CD4-positive, alpha-beta T cell treated with Interleukin-4 for 4 hours (primary cell): ENCODE data around the gene VPS39.
"Not testable (repeated sequence)": the region's sequence is repeated elsewhere in the genome, so short reads cannot be mapped to it uniquely, and the experiment has no call there.

ENCODE experiments used
- DNase-seq: peaks from one replicate; pipeline ENCODE4 v3.0.0-alpha.2; 2020

The VPS39 gene, protein sequence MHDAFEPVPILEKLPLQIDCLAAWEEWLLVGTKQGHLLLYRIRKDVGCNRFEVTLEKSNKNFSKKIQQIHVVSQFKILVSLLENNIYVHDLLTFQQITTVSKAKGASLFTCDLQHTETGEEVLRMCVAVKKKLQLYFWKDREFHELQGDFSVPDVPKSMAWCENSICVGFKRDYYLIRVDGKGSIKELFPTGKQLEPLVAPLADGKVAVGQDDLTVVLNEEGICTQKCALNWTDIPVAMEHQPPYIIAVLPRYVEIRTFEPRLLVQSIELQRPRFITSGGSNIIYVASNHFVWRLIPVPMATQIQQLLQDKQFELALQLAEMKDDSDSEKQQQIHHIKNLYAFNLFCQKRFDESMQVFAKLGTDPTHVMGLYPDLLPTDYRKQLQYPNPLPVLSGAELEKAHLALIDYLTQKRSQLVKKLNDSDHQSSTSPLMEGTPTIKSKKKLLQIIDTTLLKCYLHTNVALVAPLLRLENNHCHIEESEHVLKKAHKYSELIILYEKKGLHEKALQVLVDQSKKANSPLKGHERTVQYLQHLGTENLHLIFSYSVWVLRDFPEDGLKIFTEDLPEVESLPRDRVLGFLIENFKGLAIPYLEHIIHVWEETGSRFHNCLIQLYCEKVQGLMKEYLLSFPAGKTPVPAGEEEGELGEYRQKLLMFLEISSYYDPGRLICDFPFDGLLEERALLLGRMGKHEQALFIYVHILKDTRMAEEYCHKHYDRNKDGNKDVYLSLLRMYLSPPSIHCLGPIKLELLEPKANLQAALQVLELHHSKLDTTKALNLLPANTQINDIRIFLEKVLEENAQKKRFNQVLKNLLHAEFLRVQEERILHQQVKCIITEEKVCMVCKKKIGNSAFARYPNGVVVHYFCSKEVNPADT

DNA sequence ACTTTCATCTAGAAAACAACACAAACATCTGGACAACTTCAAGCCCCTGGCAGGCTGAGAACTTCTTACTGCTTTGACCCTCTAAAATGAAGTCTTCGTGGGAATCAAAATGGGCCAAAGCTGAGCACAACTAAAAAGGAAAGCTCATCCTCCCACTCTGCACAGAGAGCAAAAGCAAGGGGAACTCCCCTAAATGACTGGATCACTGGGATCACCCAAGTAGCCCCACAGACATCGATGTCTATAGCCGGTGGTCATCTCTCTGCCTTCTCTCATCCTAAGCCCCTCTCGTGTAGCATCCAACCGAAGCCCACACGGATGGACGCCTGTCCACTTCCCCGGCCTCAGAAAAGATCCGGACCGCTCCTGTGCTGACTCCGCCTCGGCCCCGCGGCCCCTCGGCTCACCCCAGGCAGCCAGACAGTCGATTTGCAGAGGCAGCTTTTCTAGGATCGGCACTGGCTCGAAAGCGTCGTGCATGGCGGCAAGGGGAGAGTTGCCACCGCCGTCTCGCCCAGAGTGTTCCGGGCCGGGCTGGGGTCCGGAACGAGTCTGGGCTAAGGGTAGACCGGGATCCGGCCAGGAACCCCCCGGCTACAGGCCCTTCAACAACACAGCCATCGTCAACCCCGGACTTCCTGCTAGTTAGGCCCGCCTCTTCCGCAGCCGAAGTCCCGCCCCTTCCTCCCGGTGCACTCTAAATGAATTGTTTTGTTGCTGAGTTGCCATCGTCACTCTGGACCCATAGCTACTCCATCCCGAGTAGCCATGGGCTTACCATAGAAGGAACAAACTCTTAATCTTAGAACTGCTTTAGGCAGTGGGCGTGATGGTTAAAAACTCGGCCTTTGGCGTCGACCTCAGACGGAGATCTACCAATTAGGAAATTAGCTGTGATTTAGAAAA is at the start of gene VPS39:
VPS39 (minus strand) TSS at position 631 of the 906 bp plus-strand sequence; CDS start at position 480, 151 bp downstream.
- DNase-seq, result peak; percentile 87

DNA sequence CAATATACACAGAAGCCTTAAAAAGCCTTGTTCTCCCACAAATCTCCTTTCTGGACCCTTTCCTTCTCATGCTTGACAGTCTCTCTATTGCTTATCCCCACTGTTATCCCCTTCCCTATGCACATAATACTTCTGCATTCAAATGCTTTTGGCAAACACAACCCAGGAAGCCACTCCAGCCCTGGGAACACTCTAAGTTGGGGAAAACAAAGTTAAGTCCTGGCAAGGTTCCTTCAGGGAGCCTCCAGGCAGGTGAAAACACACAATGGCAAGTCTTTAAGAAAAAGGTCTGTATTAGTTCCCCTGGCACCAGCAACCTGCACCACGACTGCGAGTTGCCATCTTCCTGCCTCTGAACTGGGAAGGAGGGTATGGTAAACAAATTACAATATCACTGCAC is 45.2 kb upstream of the VPS39 start:
- DNase-seq, result no peak

DNA sequence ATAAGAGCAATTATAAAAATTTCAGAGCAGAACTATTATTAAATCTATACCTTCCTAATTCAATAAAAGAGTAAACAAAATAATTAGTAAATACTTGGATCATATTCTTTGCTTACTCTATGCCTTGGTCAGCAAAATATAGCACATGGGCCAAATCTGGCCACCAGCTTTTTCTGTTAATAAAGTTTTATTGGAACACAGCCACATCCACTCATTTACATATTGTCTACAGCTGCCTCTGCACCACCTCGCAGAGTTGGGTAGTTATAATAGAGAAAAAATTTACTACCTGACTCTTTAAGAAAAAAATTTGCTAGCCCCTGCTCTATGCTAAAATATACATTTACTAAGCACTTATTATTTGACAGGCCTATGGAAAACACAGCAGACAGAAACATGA is 32.7 kb upstream of the VPS39 start:
- DNase-seq, result no peak

DNA sequence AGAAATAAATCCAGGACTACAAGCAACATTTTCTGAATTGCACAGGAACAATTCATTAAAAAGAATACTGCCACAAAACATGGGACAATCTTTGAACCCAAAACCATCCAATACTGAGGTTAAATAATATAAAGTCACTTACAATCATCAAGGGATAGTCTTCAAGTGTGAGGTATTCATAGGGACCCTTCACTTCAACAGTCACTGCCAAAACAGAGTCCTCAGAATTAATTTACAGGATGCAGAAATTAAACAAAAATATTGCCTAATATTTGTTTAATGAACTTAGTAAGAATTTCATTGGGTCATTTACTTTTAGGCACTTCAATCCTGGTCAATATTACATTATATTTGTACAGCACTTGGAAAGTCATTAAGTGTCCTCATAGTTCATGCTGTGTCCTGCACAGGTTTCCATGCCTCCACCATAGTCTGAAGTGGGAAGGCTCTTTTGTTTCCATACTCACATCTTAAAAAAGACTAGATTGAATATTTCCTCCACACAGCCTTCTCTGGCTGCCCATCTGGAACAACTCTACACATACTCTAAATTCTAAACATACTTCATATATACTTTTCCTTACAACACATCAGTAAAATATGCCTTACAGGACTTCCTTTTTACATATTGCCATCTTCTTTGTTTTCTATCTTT is 31.6 kb upstream of the VPS39 start:
- no peak for DNase-seq

DNA sequence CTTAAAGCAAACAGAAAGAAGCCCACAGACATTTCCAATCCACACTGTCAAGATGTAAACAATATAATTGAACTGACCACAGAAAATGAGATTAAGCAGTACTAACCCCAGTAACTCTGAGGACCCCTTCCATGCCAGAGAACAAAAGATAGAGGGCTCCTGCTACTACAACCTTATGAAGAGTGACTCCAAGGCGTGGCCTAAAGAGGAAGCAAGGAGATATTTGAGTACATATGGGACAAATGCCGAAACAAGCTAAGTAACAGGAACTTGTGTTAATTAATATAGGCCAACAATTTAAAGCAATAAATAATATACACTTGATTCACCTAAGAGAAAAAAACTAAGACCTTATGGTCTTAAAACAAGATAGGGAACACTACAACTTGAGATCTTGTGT is 25.0 kb upstream of the VPS39 start:
- no peak for DNase-seq

DNA sequence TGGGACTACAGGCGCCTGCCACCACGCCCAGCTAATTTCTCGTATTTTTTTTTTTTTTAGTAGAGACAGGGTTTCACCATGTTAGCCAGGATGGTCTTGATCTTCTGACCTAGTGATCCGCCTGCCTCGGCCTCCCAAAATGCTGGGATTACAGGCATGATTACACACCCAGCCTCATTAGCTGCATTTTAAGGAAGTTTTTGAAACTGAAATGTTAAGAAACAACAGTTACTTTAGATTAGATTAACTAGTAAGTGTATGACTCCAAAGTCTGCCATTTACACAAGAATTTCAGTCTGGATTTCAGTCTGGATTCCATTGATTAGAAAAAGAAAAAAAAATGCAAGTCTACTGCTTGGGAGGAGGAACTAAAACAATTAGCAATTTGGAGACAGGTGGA is 24.5 kb upstream of the VPS39 start:
- DNase-seq, result no peak

DNA sequence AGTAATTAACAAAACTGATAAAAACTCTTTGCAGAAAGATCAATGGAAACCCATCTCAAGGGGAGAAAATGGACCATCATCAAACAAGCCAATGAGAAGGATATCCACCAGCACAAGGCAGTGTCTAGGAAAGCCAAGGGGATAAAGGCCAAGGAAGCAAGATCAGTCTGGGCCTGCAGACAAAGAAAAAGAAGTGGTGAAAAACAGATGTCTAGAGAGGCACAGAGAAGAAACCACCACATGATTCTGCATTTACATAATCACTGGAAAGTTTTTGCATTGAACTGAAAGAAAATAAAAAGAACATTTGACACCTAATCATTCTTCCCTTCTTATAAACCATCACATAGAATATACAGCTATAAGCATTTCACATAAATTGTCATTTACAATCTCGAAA is 23.0 kb upstream of the VPS39 start:
- no peak for DNase-seq

DNA sequence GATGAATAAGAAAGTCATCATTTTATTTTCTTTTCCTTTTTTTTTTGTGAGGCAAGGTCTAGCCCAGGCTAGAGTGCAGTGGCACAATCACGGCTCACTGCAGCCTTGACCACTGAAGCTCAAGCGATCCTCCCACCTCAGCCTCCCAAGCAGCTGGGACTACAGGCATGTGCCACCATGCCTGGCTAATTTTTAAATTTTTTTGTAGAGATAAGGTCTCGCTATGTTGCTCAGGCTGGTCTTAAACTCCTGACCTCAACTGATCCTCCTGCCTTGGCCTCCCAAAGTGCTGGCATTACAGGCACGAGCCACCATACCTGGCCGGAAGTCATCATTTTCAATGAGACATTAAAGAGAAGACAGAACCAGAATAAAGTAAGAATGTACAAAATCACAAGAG is 20.9 kb upstream of the VPS39 start:
- DNase-seq, result not testable (repeated sequence)

DNA sequence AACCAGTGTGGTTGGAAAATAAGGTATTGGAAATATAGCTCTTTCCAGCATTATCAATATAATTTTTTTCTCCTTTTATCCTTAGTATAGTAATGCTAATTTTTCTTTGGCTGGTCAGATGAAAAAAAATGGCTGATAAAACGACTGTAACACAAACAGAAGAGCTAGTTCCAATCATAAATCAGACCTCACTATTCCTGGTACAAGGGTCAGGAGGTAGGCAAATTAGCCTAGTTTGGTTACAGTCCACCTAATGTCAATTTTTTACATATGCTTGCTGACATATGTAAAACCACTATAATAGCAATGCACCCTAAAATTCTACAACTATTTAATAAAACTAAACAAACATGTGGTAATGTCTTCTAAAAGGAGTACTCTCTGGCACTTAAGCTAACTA is 19.9 kb upstream of the VPS39 start:
- no peak for DNase-seq

DNA sequence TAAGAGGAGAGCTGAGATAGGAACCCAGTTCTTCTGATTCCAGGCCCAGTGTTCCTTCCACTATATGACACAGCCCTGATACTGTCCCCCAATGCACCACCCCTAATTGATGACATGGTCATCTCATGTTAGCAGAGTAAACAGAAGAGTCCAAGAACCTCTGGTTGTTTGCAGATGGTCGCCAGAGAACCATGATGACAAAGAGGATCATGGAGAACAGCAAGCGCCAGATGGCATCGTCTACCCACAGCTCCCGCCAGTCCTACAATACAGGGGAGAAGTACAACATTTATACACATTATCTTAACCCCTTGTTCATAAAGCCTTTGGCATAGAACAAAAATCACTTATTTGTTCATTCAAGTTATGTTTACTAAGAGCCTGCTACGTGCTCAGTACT is 18.5 kb upstream of the VPS39 start:
- no peak for DNase-seq

DNA sequence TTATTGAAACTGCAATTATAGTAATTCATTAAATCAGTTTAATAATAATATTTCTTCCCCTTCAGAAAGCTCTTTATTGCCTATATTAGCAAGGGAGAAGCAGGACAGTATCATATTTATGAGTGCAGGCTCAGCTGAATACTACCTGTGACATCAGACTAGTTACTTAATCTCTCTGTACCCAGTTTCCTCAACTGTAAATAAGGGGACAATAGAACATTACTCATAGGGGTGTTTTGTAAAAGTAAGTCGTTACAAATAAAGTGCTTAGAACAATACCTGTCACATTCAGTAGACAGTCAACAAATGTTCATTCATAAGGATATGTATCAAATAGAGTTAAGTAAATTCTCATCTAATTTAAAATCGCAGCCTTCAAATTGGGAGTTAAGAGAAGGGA is 12.1 kb upstream of the VPS39 start:
- DNase-seq, result no peak

DNA sequence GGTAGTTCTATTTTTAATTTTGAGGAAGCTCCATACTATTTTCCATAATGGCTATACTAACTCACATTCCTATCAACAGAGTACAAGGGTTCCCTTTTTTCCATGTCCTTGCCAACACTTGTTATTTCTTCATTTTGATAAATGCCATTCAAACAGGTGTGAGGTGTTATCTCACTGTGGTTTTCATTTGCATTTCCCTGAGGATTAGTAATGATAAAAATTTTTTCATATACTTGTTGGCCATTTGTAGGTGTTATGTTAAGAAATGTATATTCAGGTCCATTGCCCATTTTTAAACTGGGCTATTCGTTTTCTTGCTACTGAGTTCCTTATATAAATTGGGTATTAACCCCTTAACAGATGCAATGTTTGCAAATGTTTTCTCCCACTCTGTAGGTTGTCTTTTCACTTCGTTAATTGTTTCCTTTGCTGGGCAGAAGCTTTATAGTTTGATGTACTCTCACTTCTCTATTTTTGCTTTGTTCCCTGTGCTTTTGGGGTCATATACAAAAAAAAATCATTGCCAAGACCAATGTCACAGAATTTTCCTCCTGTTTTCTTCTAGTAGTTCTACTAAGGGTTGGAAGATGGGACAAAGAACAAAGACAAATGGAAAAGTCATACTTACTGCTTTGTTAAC is 11.0 kb upstream of the VPS39 start:
- DNase-seq, result no peak

DNA sequence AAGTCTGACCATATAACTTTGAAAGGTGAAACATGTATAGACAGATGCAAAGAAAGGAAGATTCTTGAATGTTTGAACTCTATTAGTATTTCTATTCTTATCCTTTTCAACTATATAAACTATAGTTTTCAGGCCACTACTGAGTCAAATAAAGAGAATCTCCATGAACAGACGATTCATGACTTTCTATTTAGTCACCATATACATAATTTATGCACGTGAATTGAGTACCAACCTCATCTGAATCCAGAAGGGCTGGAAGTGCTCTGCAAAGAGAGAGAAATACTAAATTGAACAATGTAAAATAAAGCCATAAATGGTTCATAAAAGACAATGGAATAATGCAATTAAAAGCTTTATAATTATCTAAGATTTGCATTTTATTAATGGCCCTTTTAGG is 9.5 kb upstream of the VPS39 start:
- DNase-seq, result no peak

DNA sequence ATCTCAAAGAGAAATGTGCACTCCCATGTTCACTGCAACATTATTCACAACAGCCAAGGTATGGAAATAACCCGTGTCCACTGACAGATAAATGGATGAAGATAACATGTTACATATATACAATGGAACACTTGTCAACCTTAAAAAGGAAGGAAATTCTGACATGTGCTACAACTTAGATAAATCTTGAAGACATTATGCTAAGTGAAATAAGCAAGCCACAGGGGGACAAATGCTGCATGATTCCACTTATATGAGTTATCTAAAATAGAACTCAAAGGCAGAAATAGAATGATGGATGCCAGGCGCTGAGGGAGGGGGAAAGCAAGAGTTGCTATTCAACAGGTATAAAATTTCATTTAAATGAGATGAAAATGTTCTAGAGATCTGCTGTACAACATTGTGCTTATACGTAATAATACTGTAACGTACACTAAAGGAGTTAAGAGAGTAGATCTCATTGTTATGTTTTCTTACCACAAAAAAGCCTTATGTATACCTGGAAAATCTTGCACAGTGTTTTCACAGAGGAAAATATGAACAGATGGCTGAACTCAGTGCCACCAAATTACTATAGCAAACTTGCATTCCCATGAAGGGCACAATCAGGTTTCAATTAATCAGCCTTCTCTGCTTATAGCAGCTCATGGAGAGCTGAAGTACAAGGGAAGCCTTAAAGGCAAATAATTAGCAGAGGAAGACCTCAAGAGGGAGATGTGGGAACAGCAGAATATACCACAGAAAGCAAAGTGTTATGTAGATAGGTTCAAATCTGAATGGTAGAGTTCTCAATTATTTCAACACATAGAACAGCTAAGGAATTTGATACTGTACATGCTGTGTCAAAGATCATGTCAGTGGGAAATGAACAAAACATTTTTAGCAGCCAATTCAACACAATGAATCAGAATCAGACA is 8.1 kb upstream of the VPS39 start:
- DNase-seq, result no peak

DNA sequence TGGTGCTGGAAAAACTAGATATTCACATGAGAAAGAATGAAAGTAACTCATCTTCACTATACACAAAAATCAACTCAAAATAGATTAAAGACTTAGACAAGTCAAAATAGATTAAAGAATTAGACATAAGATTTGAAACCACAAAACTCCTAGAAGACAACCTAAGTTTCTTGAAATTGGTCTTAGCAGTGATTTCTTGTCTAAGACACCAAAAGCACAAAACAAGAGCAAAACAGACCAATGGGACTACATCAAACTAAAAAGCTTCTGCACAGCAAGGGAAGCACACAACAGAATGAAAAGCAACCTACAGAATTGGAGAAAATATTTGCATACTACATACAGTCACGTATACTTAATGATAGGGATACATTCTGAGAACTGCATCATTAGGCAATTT is 6.5 kb upstream of the VPS39 start:
- DNase-seq, result no peak

DNA sequence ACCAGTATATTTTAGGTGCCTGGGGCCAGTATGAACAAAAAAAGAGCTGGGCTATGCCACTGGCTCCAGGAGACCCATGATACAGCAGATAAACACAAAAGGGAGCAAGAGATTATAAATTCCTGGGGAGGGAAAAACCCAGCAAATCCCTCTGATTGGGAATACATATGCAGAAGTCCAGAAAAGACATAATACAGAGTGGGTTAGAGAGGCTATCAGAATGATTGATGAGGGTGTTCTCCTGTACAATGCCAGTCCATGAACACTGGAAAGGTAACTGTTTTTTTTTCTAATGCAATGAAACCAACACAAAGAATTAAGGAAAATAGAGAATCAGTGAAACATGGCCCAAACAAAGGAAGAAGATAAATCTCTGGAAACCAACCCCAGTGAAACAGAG is 5.4 kb upstream of the VPS39 start:
- no peak for DNase-seq

DNA sequence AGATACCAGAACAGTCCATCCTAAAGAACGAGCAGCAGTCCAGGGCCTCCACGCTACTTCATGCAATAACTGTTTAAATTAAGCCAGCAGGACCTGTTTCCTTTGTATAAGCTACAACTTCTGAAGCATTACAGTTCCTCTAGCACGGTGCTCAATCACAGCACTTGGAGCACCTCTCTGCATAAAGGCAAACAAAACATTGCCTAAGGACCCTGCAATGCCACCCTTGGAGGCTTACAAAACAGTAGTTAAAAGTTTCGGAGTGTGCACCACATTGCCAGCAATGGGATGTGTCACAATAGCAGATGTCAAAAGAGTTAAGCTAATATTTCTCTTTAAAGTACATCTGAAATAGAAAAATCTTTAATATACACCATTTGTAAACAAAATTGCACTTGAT is 2.6 kb upstream of the VPS39 start:
- DNase-seq, result no peak

DNA sequence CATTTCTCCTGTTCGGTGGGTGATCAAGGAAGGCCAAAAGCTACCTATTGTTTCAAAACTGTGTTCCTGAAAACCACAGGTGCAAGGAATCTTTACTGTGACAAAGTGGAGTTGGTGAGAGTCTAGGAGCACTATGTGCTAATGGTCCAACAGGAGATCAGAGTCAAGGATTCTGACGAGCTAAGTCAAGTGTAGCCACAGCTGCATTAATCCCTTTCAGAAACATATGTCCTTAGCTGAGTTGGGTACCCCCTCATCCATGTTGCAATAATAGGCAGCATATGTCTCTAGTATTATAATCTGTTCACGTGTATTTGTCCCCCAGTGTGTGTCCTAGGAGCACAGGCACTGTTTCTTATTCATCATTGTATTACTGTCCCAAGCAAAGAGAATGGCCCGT is 1.7 kb downstream of the VPS39 start:
- DNase-seq, result no peak

DNA sequence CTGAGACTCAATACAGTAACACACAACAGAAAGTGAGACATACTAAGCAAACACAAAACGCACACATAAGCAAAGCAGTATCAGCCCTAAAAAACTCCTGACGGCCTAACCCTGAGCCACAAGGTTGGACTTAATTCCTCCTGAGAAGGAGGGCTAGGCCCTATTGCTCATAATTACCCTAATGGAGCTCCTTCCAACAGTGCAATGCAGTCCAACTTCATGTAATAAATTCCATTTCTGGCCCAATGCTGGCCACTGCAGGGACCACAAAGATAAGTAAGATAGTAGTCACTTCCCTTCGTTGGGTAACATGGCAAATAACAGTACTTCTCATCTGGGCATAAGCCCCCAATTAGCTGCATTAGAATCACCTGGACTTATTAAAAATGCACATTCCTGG is 4.2 kb downstream of the VPS39 start:
- DNase-seq, result no peak

DNA sequence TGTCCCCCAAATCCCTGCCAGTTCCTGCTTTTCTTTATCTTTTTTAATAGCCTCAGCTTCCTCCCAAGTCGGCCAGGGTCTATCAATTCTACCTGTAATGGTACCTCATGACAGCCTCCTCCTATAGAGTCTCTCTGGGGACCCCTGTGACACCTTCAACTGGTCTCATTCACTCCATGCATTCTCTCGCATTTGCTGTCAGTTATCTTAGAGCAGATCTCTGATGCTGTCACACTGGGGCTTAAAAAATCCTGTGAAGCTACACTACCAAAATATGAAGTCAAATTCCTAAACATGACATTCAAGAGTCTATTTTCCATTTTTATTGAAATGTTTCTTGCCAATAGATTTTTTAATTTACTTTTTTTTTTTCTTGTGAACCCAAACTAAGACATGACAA is 5.5 kb downstream of the VPS39 start:
- no peak for DNase-seq

DNA sequence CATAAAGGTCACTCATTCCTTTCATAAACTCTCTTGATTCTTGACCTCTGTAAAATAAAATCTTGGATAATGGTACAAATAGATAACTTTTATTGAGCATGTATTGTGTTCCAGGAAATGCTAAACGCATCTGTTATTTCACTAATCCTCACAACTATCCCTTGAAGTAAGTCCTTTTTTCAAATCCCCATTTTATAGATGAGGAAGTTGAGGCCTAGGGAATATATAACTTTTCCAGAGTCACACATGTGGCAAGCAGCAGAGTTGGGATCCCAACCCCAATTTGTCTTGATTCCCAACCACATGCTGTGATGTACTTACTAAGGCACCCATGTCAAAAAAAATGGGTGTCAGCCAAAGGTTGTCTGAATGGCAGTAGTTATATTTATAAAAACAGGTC is 6.3 kb downstream of the VPS39 start:
- no peak for DNase-seq
